Neural progenitor cell (in vitro differentiated cells): ENCODE measurements around the gene ANKRD7.

ENCODE experiments used
- EZH2 ChIP-seq: fragments of 200-600 bp; sonication (generic); IDR thresholded peaks from 2 replicates; pipeline ENCODE4 v1.6.1; 2017; ENCODE audit warnings: antibody characterized with exemption, mild to moderate bottlenecking, moderate library complexity
- EZH2phosphoT487 ChIP-seq: fragments of 200-600 bp; sonication (generic); IDR thresholded peaks from 2 replicates; pipeline ENCODE4 v1.6.1; 2017; ENCODE audit warnings: antibody characterized with exemption
- TF ChIP-seq, protein P1 (sequence below): fragments of 200-600 bp; sonication (generic); IDR thresholded peaks from 2 replicates; pipeline ENCODE4 v1.5.1; 2017; ENCODE audit warnings: antibody characterized with exemption, mild to moderate bottlenecking

DNA sequence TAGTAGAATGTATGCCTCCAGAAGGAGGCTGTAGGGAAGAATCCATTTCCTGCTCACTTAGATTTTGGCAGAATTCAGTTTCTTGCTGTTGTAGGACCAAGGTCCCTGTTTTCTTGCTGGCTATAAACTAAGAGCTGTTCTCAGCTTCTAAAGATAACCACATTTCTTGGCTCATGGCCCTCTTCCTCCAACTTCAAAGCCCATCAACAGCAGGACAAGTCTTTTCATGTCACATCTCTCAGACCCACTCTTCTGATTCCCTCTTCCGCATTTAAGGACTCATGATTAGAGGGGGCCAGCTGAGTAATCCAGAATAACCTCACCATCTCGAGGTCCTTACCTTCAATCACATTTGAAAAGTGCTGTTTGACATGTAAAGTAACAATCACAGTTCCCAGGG, 48.8 kb upstream of the ANKRD7 start:
- TF ChIP-seq, protein P1, sequence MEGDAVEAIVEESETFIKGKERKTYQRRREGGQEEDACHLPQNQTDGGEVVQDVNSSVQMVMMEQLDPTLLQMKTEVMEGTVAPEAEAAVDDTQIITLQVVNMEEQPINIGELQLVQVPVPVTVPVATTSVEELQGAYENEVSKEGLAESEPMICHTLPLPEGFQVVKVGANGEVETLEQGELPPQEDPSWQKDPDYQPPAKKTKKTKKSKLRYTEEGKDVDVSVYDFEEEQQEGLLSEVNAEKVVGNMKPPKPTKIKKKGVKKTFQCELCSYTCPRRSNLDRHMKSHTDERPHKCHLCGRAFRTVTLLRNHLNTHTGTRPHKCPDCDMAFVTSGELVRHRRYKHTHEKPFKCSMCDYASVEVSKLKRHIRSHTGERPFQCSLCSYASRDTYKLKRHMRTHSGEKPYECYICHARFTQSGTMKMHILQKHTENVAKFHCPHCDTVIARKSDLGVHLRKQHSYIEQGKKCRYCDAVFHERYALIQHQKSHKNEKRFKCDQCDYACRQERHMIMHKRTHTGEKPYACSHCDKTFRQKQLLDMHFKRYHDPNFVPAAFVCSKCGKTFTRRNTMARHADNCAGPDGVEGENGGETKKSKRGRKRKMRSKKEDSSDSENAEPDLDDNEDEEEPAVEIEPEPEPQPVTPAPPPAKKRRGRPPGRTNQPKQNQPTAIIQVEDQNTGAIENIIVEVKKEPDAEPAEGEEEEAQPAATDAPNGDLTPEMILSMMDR, result no peak
- TF ChIP-seq EZH2 (no peak), EZH2phosphoT487 (no peak)
